Measurements from ENCODE around the gene CD3D.

- TF ChIP-seq POLR2A (IDR thresholded peaks at IDR 0.05), result no peak
- no peak for TF ChIP-seq CTCF (IDR thresholded peaks at IDR 0.05)
These were observed 38.3 kb downstream of the CD3D start for GRCh38 chr11:118304227-118304567.

Data from uterus (tissue), 2 donors.